ENCODE measurements around the gene SLC25A13. TPM values are rescaled to one million over a fixed set of nuclear protein-coding genes. Genes with fewer than 3 reads are reported as not detected.

SLC25A13 gene
- total RNA-seq, 1 experiment from 2014 or later = 64.7 TPM

- Histone ChIP-seq H3K4me3 (ENCODE audit: low read length) (no peak overlapping the region), H4K20me1 (ENCODE audit: insufficient read depth, low read depth, low read length) (no peaks in the 10 kb centered on the region), H3K79me2 (ENCODE audit: low read length) (peaks cover 89% of the 10 kb centered on the region), H3K27ac (ENCODE audit: low read length) (no peak overlapping the region), H3K27me3 (ENCODE audit: low read length) (no peaks in the 10 kb centered on the region), H3K36me3 (ENCODE audit: insufficient read depth, low read length) (no peaks in the 10 kb centered on the region), H2AFZ (ENCODE audit: low read length) (no peak overlapping the region), H3K9me2 (replicated peaks; ENCODE audit: insufficient read depth, low read length) (no peaks in the 10 kb centered on the region), H3K4me2 (ENCODE audit: low read depth, low read length, poor library complexity, severe bottlenecking) (no peak overlapping the region), H3K4me1 (ENCODE audit: low read length) (no peaks in the 10 kb centered on the region), H3K9ac (ENCODE audit: low read length) (no peak overlapping the region), H3K9me3 (ENCODE audit: low read length) (no peaks in the 10 kb centered on the region)
- DNase-seq = no peak
Observed at GRCh38 chr7:96243241-96243640, 78.7 kb downstream of the SLC25A13 start.

- no peak for DNase-seq
- Histone ChIP-seq H3K4me2 (ENCODE audit: low read depth, low read length, poor library complexity, severe bottlenecking) (no peak overlapping the region), H2AFZ (ENCODE audit: low read length) (no peak overlapping the region), H3K4me1 (ENCODE audit: low read length) (no peaks in the 10 kb centered on the region), H3K27ac (ENCODE audit: low read length) (no peak overlapping the region), H3K9ac (ENCODE audit: low read length) (no peak overlapping the region), H4K20me1 (ENCODE audit: insufficient read depth, low read depth, low read length) (no peaks in the 10 kb centered on the region), H3K9me2 (replicated peaks; ENCODE audit: insufficient read depth, low read length) (no peaks in the 10 kb centered on the region), H3K79me2 (ENCODE audit: low read length) (peaks cover 88% of the 10 kb centered on the region), H3K36me3 (ENCODE audit: insufficient read depth, low read length) (no peaks in the 10 kb centered on the region), H3K27me3 (ENCODE audit: low read length) (no peaks in the 10 kb centered on the region), H3K9me3 (ENCODE audit: low read length) (no peaks in the 10 kb centered on the region), H3K4me3 (ENCODE audit: low read length) (no peak overlapping the region)
Observed at GRCh38 chr7:96241855-96242254, 80.0 kb downstream of the SLC25A13 start.

- peaks cover 2% of the 10 kb centered on the region; the same call in 1 of the 2 replicates for H3K4me1 ChIP-seq (ENCODE audit: low read length)
- H3K36me3 ChIP-seq (ENCODE audit: insufficient read depth, low read length) = peaks cover 2% of the 10 kb centered on the region; the same call in 1 of the 2 replicates
- no peak overlapping the region for H3K27ac ChIP-seq (ENCODE audit: low read length)
- H3K4me2 ChIP-seq (ENCODE audit: low read depth, low read length, poor library complexity, severe bottlenecking) = no peak overlapping the region
- H3K9ac ChIP-seq (ENCODE audit: low read length) = no peak overlapping the region
- DNase-seq = no peak
- no peaks in the 10 kb centered on the region for H3K27me3 ChIP-seq (ENCODE audit: low read length)
- no peak overlapping the region for H3K4me3 ChIP-seq (ENCODE audit: low read length)
- no peaks in the 10 kb centered on the region for H3K9me2 ChIP-seq (replicated peaks; ENCODE audit: insufficient read depth, low read length)
- no peaks in the 10 kb centered on the region for H3K9me3 ChIP-seq (ENCODE audit: low read length)
- no peaks in the 10 kb centered on the region for H4K20me1 ChIP-seq (ENCODE audit: insufficient read depth, low read depth, low read length)
- H3K79me2 ChIP-seq (ENCODE audit: low read length) = peaks cover 84% of the 10 kb centered on the region
- H2AFZ ChIP-seq (ENCODE audit: low read length) = no peak overlapping the region
Observed at GRCh38 chr7:96238976-96239766, 82.7 kb downstream of the SLC25A13 start.

- Histone ChIP-seq H3K27ac (ENCODE audit: low read length) (no peak overlapping the region), H2AFZ (ENCODE audit: low read length) (no peak overlapping the region), H3K36me3 (ENCODE audit: insufficient read depth, low read length) (peaks cover 7% of the 10 kb centered on the region; the same call in 1 of the 2 replicates), H3K4me1 (ENCODE audit: low read length) (peaks cover 2% of the 10 kb centered on the region; the same call in 1 of the 2 replicates), H3K27me3 (ENCODE audit: low read length) (no peaks in the 10 kb centered on the region), H3K9me2 (replicated peaks; ENCODE audit: insufficient read depth, low read length) (no peaks in the 10 kb centered on the region), H3K79me2 (ENCODE audit: low read length) (peaks cover 83% of the 10 kb centered on the region), H3K4me2 (ENCODE audit: low read depth, low read length, poor library complexity, severe bottlenecking) (no peak overlapping the region), H4K20me1 (ENCODE audit: insufficient read depth, low read depth, low read length) (no peaks in the 10 kb centered on the region), H3K9me3 (ENCODE audit: low read length) (no peaks in the 10 kb centered on the region), H3K4me3 (ENCODE audit: low read length) (no peak overlapping the region), H3K9ac (ENCODE audit: low read length) (no peak overlapping the region)
- DNase-seq = no peak
Observed at GRCh38 chr7:96238474-96238873, 83.4 kb downstream of the SLC25A13 start.

GRCh38 chr7:96237040-96237439 lies 84.9 kb downstream of the SLC25A13 start:
- Histone ChIP-seq H3K9me3 (ENCODE audit: low read length) (no peaks in the 10 kb centered on the region), H3K4me1 (ENCODE audit: low read length) (peaks cover 2% of the 10 kb centered on the region; the same call in 1 of the 2 replicates), H3K9ac (ENCODE audit: low read length) (no peak overlapping the region), H3K79me2 (ENCODE audit: low read length) (peaks cover 83% of the 10 kb centered on the region), H3K27ac (ENCODE audit: low read length) (no peak overlapping the region), H3K9me2 (replicated peaks; ENCODE audit: insufficient read depth, low read length) (no peaks in the 10 kb centered on the region), H3K4me2 (ENCODE audit: low read depth, low read length, poor library complexity, severe bottlenecking) (no peak overlapping the region), H3K36me3 (ENCODE audit: insufficient read depth, low read length) (peaks cover 14% of the 10 kb centered on the region; the same call in 1 of the 2 replicates), H3K4me3 (ENCODE audit: low read length) (no peak overlapping the region), H2AFZ (ENCODE audit: low read length) (no peak overlapping the region), H4K20me1 (ENCODE audit: insufficient read depth, low read depth, low read length) (no peaks in the 10 kb centered on the region), H3K27me3 (ENCODE audit: low read length) (no peaks in the 10 kb centered on the region)
- no peak for DNase-seq

GRCh38 chr7:96236198-96237039 lies 85.5 kb downstream of the SLC25A13 start:
- Histone ChIP-seq H3K79me2 (ENCODE audit: low read length) (peaks cover 83% of the 10 kb centered on the region), H4K20me1 (ENCODE audit: insufficient read depth, low read depth, low read length) (no peaks in the 10 kb centered on the region), H3K4me1 (ENCODE audit: low read length) (peaks cover 2% of the 10 kb centered on the region; the same call in 1 of the 2 replicates), H3K4me3 (ENCODE audit: low read length) (no peak overlapping the region), H3K27ac (ENCODE audit: low read length) (no peak overlapping the region), H3K9ac (ENCODE audit: low read length) (no peak overlapping the region), H3K9me3 (ENCODE audit: low read length) (no peaks in the 10 kb centered on the region), H3K27me3 (ENCODE audit: low read length) (no peaks in the 10 kb centered on the region), H3K4me2 (ENCODE audit: low read depth, low read length, poor library complexity, severe bottlenecking) (no peak overlapping the region), H2AFZ (ENCODE audit: low read length) (no peak overlapping the region), H3K36me3 (ENCODE audit: insufficient read depth, low read length) (peaks cover 20% of the 10 kb centered on the region; the same call in 1 of the 2 replicates), H3K9me2 (replicated peaks; ENCODE audit: insufficient read depth, low read length) (no peaks in the 10 kb centered on the region)
- no peak for DNase-seq

GRCh38 chr7:96235281-96235680 lies 86.6 kb downstream of the SLC25A13 start:
- no peak for DNase-seq
- Histone ChIP-seq H3K79me2 (ENCODE audit: low read length) (peaks cover 81% of the 10 kb centered on the region), H3K27ac (ENCODE audit: low read length) (no peak overlapping the region), H4K20me1 (ENCODE audit: insufficient read depth, low read depth, low read length) (no peaks in the 10 kb centered on the region), H3K9me2 (replicated peaks; ENCODE audit: insufficient read depth, low read length) (no peaks in the 10 kb centered on the region), H3K36me3 (ENCODE audit: insufficient read depth, low read length) (peaks cover 29% of the 10 kb centered on the region; the same call in 1 of the 2 replicates), H3K27me3 (ENCODE audit: low read length) (no peaks in the 10 kb centered on the region), H2AFZ (ENCODE audit: low read length) (no peak overlapping the region), H3K4me3 (ENCODE audit: low read length) (no peak overlapping the region), H3K9ac (ENCODE audit: low read length) (no peak overlapping the region), H3K4me2 (ENCODE audit: low read depth, low read length, poor library complexity, severe bottlenecking) (no peak overlapping the region), H3K4me1 (ENCODE audit: low read length) (peaks cover 2% of the 10 kb centered on the region; the same call in 1 of the 2 replicates), H3K9me3 (ENCODE audit: low read length) (no peaks in the 10 kb centered on the region)

Data from Karpas-422 (cell line).